GM12874 (cell line): Measurements from ENCODE around the gene DNAJA4.

ENCODE experiments used
- CTCF ChIP-seq: IDR thresholded peaks from 2 replicates; pipeline ENCODE4 v1.5.1; 2011; ENCODE audit warnings: low read depth, mild to moderate bottlenecking, control low read depth, low read length, moderate library complexity; ENCODE audit not compliant: insufficient read depth

DNAJA4 gene

GRCh38 chr15:78225783-78226541 lies 38.4 kb upstream of the DNAJA4 start:
- TF ChIP-seq CTCF: no peak

DNA sequence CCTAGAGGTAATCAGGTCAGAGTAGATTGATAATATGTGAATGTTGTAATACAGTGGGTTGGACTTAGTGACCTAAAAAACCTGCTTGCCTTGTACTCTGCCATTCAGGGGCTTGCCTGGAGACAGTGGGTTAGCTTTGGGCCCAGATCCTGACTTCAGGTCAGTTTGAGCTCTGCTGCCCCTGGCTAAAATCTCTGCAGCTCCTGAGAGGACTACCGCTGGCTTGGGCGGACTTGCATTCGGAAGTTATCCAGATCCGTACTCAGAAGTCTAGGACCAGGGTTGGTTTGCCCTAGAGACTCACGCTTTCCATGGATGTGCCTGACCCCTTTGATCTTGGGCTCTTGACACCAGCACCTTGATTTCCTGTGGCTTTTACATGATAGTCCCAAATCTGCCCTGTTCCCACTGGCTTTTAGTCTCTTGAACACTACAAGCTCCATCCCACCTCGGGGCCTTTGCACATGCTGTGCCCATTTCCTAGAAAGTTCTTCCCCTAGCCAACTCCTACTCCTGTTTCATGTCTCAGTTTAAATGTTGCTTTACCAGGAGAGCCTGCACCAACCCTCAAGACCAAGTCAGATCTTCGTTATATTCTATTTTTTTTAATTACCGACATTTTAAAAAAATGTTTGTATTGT lies 35.9 kb upstream of the DNAJA4 start:
- no peak for TF ChIP-seq CTCF

DNA sequence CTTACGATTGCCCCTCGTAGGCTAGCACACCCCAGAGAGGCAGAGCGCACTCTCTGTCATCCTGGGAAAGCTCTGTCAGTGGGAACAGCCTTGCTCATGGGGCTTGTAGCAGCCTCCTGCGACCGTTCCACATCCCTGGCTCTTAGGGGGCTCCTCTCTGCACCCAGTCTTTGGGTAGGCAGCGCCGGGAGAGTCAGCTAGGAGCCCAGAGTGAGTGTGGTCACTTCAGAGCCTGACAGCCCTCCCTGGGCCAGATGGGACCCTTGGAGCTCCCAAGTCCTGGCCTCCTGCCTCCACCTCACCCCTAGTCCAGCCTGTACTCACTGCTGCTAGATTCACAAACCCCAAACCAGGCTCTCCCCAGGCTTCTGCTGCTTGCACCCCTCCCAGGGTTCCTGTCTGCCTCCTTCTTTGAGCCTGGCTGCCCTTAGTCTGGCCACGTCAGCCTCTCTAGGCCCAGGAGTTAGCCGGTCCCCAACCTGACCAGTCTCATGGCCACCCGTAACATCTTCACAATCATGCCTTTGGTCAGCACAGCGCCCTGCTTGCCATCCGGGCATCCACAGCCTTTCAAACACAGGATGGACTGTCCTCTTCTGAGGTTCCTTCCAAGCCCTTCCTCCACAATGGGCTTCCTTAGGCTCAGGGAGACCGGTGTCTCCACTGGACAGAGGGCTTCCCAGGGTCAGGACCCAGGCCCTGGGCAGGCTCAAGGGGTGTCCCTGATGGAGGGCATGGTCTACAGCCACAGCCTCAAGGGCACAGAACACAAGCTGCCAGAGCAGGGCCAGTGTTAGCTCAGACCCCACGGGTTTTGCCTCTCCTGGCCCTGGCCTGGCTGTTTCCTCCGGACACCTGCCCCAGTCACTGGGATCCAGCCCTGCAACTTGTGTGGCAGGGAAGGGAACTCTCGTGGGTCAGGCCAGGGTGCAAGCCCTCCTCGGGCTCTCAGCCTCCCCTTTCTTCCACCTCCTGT lies 34.6 kb upstream of the DNAJA4 start:
- TF ChIP-seq CTCF: no peak

DNA sequence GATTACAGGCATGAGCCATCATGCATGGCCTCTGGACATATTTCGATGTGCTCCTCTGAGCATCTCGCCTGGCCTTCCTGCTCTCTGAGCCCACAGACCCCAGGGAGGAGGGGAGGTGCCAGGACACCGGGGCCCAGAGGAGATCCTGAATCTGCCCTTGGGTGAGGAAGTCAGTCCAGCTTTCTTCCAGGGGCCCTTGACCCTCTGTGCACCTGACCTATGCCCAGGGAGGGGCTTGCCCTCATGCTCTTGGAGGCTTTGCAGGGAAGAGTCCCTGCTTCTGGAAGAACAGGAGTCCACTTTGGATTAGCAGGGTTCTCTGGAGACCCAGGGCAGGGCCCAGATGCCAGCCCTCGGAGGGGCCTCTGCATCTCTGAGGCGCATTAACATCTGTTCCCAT lies 31.4 kb upstream of the DNAJA4 start:
- no peak for TF ChIP-seq CTCF

- no peak for TF ChIP-seq CTCF
These were observed 30.9 kb upstream of the DNAJA4 start for GRCh38 chr15:78233496-78233895.

DNA sequence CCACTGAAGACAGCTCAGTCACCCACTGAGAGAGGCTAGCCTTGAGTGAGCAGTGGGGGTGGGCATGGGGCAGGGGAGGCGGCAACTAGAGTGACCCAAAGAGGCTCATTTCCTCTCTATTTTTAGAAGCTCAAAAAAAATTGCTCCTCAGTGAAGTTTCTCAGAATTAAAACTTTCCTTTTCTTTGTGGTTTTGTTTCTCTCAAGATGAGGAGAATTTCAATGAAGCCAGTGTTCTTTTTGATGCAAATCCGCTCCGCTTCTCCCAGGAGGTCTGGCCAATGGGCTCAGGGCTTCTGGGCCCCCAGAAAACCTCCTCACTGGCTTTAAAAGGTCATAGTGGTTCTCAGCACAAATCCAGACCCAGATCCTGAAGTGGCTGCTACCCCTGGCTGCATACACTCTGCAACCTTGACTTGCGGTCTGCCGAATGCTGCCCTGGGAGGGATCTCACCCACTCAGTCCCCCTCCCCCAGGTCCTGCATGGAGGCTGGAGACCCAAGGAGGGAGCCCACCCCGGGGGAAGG lies 29.8 kb upstream of the DNAJA4 start, which contains the start of gene ACSBG1:
TSS of gene ACSBG1 (minus strand) at position 51 of the 526 bp plus-strand sequence. CDS start 64 bp downstream, outside the sequence.
- no peak for TF ChIP-seq CTCF
